ENCODE data around the gene GLIS2.

Gene GLIS2

DNA sequence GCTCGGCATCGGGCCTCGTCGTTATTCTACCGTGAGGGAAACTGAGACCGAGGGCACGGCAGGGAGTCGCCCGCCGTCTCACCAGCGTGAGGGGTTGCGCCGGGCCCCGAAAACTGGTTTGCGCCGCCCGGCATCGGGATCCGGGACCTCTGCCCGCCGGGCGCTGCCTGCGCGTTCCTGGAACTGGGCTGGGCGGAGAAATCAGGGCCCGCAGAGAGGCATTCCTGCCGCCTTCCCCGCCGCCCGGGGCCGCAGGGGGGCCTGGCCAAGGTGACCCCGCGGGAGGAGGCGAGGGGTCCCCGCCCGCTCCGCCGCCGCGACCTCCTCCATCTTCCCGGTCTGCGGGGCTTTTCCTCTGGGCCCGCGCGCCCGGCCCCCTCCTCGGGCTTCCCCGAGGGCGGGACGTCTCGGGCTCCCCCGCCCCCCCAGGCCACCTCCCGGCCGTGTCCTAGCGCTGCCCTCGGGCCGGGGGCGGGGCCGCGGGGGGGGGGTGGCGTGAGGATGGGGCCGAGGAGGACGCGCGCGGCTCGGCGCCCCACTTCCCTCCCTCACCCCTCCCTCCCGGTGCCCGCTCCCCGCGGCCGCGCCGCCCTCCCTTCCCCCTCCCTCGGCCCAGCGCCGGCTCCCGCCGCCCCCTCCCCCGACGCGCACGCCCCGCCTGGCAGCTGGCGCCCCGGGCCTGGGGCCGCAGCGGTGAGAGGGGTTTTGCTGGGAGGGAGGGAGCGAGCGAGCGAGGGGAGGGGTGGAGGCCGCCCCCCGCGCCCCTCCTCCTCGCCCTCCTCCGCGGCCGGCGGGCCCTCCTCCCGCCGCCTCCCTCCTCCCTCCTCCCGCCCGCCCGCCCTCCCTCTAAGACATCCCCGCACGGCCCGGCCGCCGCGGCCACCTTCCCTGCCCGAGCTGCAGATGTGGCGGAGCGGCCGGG lies at the start of gene GLIS2:
Gene GLIS2 (plus strand): TSS at position 882 of the 922 bp plus-strand sequence. CDS start 16,214 bp downstream, outside the sequence.
- no peak for DNase-seq (ENCODE audit: low spot score)

DNA sequence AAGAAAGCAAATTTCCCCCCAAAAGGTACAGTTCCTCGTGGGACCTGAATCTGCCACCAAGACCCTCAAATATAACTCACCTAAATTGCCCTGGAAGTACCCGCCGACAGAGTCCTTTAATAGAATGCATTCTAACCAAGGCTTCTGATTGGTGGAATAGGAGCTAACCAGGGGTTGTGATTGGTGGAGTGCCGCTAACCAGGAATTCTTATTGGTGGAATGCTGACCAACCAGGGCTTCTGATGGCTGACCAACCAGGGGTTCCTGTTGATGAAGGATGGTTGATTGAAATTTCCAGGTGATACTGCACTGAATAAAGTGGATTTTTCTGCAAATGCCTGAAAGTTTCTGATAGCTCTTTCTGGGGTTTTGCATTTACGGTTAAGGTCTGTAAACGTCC lies 49.5 kb upstream of the GLIS2 start:
- DNase-seq (ENCODE audit: low spot score), result peak; percentile 30

DNA sequence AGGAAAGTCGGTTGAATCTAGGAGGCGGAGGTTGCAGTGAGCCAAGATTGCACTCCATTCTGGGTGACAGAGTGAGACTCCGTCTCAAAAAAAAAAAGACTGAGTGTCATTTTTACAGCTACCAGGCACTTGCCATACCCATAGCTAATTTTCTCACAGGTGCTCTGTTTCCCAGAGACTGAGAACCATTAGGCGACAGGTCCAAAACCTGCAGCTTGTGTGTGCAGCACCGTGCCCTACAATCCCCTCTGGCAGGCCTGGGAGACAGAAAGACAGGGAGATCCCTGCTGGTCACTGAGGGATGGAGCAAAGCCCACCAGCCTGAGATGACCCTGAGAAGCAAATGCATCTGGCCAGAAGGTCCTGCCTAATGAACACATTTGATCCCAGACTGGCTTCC lies 45.8 kb upstream of the GLIS2 start:
- no peak for DNase-seq (ENCODE audit: low spot score)

DNA sequence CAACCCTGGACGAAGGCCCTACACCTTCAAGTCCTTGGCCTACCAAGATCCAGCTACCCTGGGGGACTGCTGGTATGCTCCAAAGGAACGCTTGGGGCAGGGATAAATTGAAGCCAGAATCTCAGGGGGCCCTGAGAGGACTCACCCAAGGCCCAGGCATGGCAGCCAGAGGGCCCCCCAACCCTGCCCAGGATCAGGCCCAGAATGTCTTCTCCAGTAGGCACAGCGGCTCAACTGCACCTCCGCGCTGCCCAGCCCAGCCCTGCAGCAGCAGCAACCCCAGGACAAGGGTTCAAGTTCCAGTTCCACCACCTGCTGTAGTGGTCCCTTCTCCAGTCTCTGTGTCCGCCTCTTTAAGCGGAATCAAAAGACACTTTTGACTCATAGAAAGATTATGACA lies 45.3 kb upstream of the GLIS2 start:
- DNase-seq (ENCODE audit: low spot score), result no peak

DNA sequence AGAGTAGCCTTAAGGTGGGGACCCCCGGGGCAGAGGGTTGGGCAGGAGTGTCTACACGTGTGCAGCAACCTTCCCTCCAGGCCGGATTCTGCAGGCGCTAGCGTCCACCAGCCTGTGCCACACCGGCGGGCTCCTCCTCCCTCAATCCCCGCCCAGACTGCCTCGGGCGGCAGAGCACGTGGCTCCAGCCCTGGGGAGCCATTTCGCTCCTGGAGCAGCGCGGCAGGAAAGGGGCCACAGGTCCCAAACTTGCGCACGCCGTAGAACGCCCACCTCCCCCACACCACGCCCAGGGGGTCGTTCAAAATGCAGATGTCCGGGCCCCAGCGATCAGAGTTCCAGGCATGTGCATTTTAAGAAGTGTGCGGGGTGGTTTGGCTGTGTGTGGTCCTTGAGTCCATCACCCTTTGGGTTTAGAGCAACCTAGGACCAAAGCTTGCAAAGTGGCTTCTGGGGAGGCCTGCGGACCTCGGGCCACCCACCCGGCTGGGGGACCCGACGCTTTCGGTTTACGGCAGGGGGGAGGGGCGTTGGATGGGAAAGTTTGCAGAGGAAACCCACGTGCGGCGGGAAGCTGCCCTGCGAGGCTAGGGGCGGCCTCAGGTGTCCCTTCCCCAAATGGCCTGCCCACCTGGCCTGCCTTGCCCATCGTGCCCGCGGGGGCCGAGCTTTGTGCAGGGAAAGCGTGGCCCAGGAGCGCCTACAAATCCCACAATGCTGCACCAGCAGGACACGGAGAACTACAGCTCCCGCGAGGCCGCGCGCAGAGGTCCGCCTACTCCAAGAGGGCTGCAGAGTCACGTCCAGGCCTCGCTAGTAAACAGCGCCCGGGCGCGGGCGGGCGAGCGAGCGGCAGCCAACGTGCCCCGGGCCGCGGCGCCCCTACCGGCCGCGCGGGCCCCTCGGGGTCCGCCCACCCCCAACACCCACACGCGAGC lies 44.4 kb upstream of the GLIS2 start:
- DNase-seq (ENCODE audit: low spot score), result peak; percentile 88

GRCh38 chr16:4272114-4272956 lies 43.5 kb upstream of the GLIS2 start:
- no peak for DNase-seq (ENCODE audit: low spot score)

GRCh38 chr16:4273858-4274311 lies 42.0 kb upstream of the GLIS2 start:
- DNase-seq (ENCODE audit: low spot score), result no peak

DNA sequence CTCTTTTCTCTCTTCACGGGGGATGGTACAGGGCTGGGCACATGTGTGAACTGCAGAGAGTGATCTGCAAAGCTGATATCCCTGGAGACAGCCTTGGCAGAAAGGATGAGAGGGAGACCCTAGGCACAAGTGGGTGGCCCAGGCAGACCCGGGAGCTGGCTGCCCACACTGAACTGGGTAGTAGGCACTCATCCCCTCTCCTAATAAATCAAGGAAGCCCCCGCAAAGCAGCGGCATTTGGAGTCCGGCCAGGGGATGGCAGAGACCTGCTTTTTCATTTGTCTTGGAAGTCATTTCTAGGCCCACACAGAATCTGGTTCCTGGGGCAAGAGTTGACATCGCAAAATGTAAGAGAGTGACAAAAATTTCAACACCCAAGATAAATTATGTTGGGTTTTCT lies 40.0 kb upstream of the GLIS2 start:
- DNase-seq (ENCODE audit: low spot score), result no peak

DNA sequence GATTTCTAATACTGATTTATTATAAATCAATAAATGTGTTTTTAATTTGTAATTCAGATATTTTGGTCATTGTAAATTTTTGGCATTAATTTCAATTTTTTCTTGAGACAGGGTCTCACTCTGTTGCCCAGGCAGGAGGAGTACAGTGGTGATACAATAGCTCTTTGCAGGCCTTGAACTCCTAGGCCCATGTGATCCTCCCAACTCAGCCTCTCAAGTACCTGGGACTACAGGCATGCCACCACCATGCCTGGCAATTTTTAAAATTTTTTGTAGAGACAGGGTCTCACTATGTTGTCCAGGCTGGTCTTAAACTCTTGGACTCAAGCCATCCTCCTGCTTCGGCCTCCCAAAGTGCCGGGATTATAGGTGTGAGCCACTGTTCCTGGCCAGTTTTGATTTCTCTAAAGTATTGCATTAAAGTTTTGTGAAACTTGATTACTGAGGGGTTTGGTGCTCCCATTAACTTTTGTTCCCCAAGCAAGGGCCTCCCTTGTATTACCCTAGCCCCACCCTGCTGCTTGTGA lies 37.8 kb upstream of the GLIS2 start:
- DNase-seq (ENCODE audit: low spot score), result no peak

- DNase-seq (ENCODE audit: low spot score), result no peak
Measured at GRCh38 chr16:4280625-4281024, 35.2 kb upstream of the GLIS2 start.

DNA sequence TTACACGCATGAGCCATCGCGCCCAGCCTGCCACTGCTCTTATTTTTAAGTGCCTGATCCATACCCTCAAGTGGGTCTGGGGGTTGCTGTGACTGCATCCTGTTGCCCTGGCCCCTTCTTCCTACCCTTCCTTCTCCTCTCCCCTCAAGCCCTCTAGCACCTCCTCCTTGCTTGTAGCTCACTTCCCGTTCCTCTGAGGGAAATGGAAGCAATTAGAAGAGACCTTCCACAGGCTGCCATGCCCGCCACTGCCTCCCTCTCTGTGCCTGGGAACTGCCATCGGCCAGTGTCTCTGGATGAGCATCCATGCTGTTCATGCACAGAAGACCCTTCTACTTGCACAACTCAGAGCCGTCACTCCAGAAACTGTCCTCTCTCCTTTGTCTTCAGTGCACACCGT lies 32.4 kb upstream of the GLIS2 start:
- DNase-seq (ENCODE audit: low spot score), result no peak

DNA sequence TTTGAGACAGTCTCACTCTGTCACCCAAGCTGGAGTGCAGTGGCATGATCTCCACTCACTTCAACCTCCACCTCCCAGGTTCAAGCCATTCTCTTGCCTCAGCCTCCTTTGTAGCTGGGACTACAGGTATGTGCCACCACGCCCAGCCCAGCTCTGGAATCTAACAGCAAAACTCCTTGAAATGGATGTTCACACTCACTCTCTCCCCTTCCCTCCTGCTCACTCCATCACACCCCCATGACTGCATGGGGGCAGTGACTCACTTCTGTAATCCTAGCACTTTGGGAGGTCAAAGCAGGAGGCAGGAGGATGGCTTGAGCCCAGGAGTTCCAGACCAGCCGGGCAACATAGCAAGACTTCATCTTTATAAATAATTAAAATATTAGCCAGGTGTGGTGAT lies 31.9 kb upstream of the GLIS2 start:
- DNase-seq (ENCODE audit: low spot score), result no peak

GRCh38 chr16:4285167-4285566 lies 30.7 kb upstream of the GLIS2 start:
- DNase-seq (ENCODE audit: low spot score), result no peak

GRCh38 chr16:4288148-4288921 lies 27.5 kb upstream of the GLIS2 start:
- peak; percentile 71 for DNase-seq (ENCODE audit: low spot score)

- no peak for DNase-seq (ENCODE audit: low spot score)
Measured at GRCh38 chr16:4290236-4290830, 25.5 kb upstream of the GLIS2 start.

DNA sequence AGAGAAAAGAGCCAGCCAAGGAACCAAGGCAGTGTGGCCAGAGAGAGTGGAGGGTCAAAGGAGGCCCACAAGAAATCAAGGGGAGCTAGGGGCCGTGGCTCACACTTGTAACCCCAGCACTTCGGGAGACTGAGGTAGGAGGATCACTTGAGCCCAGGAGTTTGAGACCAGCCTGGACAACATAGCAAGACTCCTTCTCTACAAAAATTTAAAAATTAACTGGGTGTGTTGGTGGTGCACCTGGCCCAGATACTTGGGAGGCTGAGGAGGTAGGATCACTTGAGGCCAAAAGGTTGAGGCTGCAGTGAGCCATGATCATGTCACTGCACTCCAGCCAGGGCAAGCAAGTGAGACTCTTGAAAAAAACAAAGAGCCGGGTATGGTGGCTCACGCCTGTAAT lies 24.2 kb upstream of the GLIS2 start:
- no peak for DNase-seq (ENCODE audit: low spot score)

- no peak for DNase-seq (ENCODE audit: low spot score)
Measured at GRCh38 chr16:4293181-4293716, 22.6 kb upstream of the GLIS2 start.

DNA sequence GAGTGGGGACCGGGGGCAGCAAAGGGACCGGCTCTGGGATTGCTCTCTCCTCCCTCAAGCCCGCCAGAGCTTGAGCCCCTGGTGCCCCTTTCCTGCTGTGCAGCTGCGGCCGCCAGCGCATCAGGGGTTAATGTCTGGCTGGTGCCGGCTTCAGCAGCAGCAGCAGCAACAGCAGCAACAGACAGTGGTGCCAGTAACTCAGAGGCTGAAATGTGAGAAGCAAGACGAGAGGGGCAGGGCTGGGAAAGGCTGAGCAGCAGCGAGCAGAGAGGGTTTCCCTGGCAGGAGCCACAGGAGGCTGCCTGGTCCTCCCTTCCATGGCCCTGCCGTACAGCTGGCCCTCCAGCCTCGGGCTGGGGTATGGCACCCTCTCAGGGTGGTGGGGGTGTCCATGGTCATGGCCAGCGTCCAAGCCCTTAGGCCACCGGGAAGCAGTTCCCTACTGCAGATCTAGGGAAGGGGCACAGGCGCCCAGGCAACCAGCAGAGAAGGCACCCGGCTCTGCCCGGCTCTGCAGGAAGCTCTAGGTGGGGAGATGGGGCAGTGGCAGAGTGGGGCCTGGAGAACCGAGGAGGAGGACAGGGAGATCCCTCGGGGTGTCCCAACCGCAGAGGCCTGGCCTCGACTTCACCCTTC lies 21.9 kb upstream of the GLIS2 start:
- DNase-seq (ENCODE audit: low spot score), result no peak

GRCh38 chr16:4295581-4295980 lies 20.3 kb upstream of the GLIS2 start:
- no peak for DNase-seq (ENCODE audit: low spot score)

DNA sequence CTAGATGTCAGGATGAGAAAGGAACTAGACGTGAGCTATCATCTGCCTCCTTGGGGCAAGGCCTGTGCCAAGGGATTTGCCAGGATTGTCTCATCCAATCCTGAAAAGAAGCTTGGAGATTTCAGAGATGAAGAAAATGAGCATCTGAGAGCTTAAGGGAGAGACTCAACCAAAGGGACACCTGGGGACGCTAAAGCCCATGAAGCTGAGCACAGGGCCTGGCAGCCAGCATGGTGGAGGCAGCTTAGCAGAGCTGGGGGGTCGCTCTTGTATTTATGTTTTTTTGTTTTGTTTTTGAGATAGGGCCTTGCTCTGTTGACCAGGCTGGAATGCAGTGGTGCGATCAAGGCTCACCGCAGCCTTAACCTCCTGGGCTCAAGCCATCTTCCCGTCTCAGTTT lies 18.4 kb upstream of the GLIS2 start:
- no peak for DNase-seq (ENCODE audit: low spot score)
